ENCODE data around the gene KLK2.

Gene KLK2

DNA sequence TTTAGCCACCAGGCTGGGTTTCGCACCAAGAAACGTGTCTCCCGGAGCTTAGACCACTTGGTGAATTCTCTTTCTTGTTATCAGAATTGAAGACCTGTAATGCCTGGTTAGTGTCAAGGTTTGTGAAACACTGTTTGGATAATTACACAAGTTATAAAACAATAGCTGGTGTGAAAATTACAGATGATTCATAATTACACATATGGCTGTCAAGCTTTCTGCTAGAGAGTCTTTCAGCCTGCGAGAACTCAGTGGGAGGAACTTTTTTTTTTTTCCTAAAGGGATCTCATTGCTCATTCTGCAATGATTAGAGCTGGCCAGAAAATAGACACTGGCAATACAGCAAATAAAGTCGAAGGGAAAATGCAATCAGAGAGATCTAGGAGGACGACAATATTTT, 51.3 kb downstream of the KLK2 start:
- H3K9me2 ChIP-seq (replicated peaks; ENCODE audit: low read depth, low read length), result no peaks in the 10 kb centered on the region
- no peak overlapping the region for H3K4me3 ChIP-seq (ENCODE audit: low read length, poor library complexity, severe bottlenecking)
- H3K9me3 ChIP-seq (ENCODE audit: insufficient read depth, low read depth, low read length), result no peaks in the 10 kb centered on the region
- TF ChIP-seq CTCF (conservative IDR thresholded peaks at IDR 0.05; ENCODE audit: low read length) (no peak), EZH2phosphoT487 (IDR thresholded peaks at IDR 0.05; ENCODE audit: borderline replicate concordance) (no peak)
- no peaks in the 10 kb centered on the region for H4K20me1 ChIP-seq (ENCODE audit: insufficient read depth, low read length, poor library complexity, severe bottlenecking)
- no peak overlapping the region for H3K4me2 ChIP-seq (ENCODE audit: low read depth, low read length, poor library complexity, severe bottlenecking)
- H3K27me3 ChIP-seq (ENCODE audit: insufficient read depth, low read length, poor library complexity, severe bottlenecking), result no peaks in the 10 kb centered on the region
- no peak overlapping the region for H3K9ac ChIP-seq (ENCODE audit: low read depth, low read length, poor library complexity, severe bottlenecking)
- no peaks in the 10 kb centered on the region for H3F3A ChIP-seq (ENCODE audit: low read depth)
- no peaks in the 10 kb centered on the region for H3K79me2 ChIP-seq (ENCODE audit: insufficient read depth, low read length)
- H3K4me1 ChIP-seq (ENCODE audit: insufficient read depth, low read length, poor library complexity, severe bottlenecking), result peaks cover 7% of the 10 kb centered on the region
- H2AFZ ChIP-seq (ENCODE audit: low read length), result no peak overlapping the region
- H3K36me3 ChIP-seq (ENCODE audit: insufficient read depth, low read length), result no peaks in the 10 kb centered on the region

DNA sequence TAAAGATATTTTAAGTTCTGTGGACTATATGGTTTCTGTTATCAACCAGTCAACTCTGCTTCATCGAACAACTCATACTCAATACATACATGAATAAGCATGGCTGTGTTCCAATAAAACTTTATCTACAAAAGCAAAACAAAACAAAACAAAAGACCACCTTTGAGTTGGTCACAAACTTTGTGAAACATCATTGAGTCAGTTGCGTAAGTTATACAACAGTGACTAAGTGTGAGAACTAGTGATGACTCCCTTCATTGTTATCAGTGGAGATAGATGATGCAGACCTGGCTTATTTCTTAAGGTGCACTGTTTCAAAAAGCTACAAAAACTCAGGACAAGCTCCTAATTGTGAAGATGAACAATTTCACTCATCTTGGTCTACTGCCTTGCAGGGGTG, 52.5 kb downstream of the KLK2 start:
- H3K4me2 ChIP-seq (ENCODE audit: low read depth, low read length, poor library complexity, severe bottlenecking), result no peak overlapping the region

GRCh38 chr19:50926144-50926543, 52.9 kb downstream of the KLK2 start:
- H3F3A ChIP-seq (ENCODE audit: low read depth), result no peaks in the 10 kb centered on the region
- no peak overlapping the region for H2AFZ ChIP-seq (ENCODE audit: low read length)
- no peaks in the 10 kb centered on the region for H4K20me1 ChIP-seq (ENCODE audit: insufficient read depth, low read length, poor library complexity, severe bottlenecking)
- no peak overlapping the region for H3K4me3 ChIP-seq (ENCODE audit: low read length, poor library complexity, severe bottlenecking)
- TF ChIP-seq CTCF (conservative IDR thresholded peaks at IDR 0.05; ENCODE audit: low read length) (no peak), EZH2phosphoT487 (IDR thresholded peaks at IDR 0.05; ENCODE audit: borderline replicate concordance) (no peak)
- no peak overlapping the region for H3K4me2 ChIP-seq (ENCODE audit: low read depth, low read length, poor library complexity, severe bottlenecking)
- no peaks in the 10 kb centered on the region for H3K27me3 ChIP-seq (ENCODE audit: insufficient read depth, low read length, poor library complexity, severe bottlenecking)
- no peaks in the 10 kb centered on the region for H3K79me2 ChIP-seq (ENCODE audit: insufficient read depth, low read length)
- H3K4me1 ChIP-seq (ENCODE audit: insufficient read depth, low read length, poor library complexity, severe bottlenecking), result peaks cover 7% of the 10 kb centered on the region
- H3K36me3 ChIP-seq (ENCODE audit: insufficient read depth, low read length), result no peaks in the 10 kb centered on the region
- no peaks in the 10 kb centered on the region for H3K9me3 ChIP-seq (ENCODE audit: insufficient read depth, low read depth, low read length)
- H3K9ac ChIP-seq (ENCODE audit: low read depth, low read length, poor library complexity, severe bottlenecking), result no peak overlapping the region
- H3K9me2 ChIP-seq (replicated peaks; ENCODE audit: low read depth, low read length), result no peaks in the 10 kb centered on the region

More for the DNA sequence above, 52.5 kb downstream of the KLK2 start:
- H3K27me3 ChIP-seq (ENCODE audit: insufficient read depth, low read length, poor library complexity, severe bottlenecking), result no peaks in the 10 kb centered on the region
- no peaks in the 10 kb centered on the region for H3K9me2 ChIP-seq (replicated peaks; ENCODE audit: low read depth, low read length)
- no peaks in the 10 kb centered on the region for H3K36me3 ChIP-seq (ENCODE audit: insufficient read depth, low read length)
- no peaks in the 10 kb centered on the region for H3K79me2 ChIP-seq (ENCODE audit: insufficient read depth, low read length)
- no peak overlapping the region for H2AFZ ChIP-seq (ENCODE audit: low read length)
- no peak overlapping the region for H3K4me3 ChIP-seq (ENCODE audit: low read length, poor library complexity, severe bottlenecking)
- TF ChIP-seq CTCF (conservative IDR thresholded peaks at IDR 0.05; ENCODE audit: low read length) (no peak), EZH2phosphoT487 (IDR thresholded peaks at IDR 0.05; ENCODE audit: borderline replicate concordance) (no peak)
- no peaks in the 10 kb centered on the region for H3K9me3 ChIP-seq (ENCODE audit: insufficient read depth, low read depth, low read length)
- H3K9ac ChIP-seq (ENCODE audit: low read depth, low read length, poor library complexity, severe bottlenecking), result no peak overlapping the region
- no peaks in the 10 kb centered on the region for H3F3A ChIP-seq (ENCODE audit: low read depth)
- no peaks in the 10 kb centered on the region for H4K20me1 ChIP-seq (ENCODE audit: insufficient read depth, low read length, poor library complexity, severe bottlenecking)
- H3K4me1 ChIP-seq (ENCODE audit: insufficient read depth, low read length, poor library complexity, severe bottlenecking), result peaks cover 7% of the 10 kb centered on the region

Data from Loucy (cell line).